ENCODE data around the gene SYT1. TPM values are rescaled to one million over a fixed set of nuclear protein-coding genes. Genes with fewer than 3 reads are reported as not detected.

SYT1 gene
- total RNA-seq, 1 experiment from 2014 or later = 1.3 TPM

- Mint-ChIP-seq H3K27me3 (ENCODE audit: unreplicated experiment) (no peaks in the 10 kb centered on the region), H3K36me3 (ENCODE audit: insufficient read depth, unreplicated experiment) (no peaks in the 10 kb centered on the region), H3K27ac (ENCODE audit: unreplicated experiment) (no peak overlapping the region), H3K9me3 (ENCODE audit: low read depth, unreplicated experiment) (no peaks in the 10 kb centered on the region), H3K4me3 (ENCODE audit: low read depth, unreplicated experiment) (no peak overlapping the region), H3K4me1 (ENCODE audit: low read depth, unreplicated experiment) (peaks cover 30% of the 10 kb centered on the region)
- BruUV-seq (replicated peaks) = no TSS peak
- intact Hi-C loops (cut with micrococcal nuclease; ENCODE audit: unreplicated experiment) = loop anchor here (10.0 kb wide), 3 partner anchors 478 to 1358 kb away; no protein-coding TSS in a partner anchor
- CTCF ChIA-PET = interaction anchor here (2.0 kb wide), 1 partner anchor 331 kb away, joined by 6 read pairs; no protein-coding TSS in a partner anchor
- no peak for DNase-seq
- no peak for TF ChIP-seq CTCF (IDR thresholded peaks at IDR 0.05; ENCODE audit: unreplicated experiment)
These were observed 542.4 kb downstream of the SYT1 start for GRCh38 chr12:79406993-79407392.

DNA sequence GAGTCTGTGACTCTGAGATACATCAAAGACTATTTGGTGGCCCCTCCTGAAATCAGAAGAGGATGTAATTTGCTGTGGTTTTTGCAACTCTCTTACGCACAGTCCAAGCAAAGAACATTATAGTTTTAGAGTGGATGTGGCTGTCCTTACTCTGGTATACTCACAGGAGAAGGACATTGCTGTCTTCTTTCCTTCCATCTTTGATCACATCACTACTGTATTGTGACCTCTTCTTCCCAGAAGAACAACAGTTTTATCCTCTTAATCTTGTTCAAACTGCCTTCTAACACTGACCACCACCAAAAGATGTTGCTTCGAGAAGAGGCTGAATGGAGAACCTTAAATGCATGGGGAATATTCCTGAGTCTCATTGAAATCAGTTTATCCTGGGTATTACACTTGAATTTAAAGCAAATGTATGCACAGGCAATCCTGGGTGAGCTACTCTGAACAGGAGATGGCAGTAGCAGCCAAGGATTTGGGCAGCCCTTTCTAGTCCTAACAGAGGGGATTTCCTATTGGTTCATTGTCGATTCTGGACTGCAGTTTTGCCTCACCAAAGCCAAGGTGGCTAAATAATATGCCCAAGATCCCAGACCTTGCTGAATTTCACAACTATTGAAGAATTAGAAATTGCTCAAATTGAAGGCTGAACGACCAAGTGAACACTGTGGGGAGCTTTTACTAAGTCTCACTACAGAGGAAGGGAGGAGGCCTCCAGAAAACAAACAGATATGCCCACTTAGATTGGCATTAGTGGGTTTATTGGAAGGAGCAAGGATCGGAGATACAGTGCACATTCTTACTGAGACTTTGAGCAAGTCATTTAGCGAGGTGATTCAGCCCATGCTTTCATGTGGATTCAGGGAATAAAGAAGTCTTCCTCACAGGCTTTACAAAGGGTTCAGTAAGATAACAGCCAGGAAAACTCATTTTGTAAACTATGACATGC is 543.4 kb downstream of the SYT1 start:
- intact Hi-C loops (cut with micrococcal nuclease; ENCODE audit: unreplicated experiment) = loop anchor here (1.0 to 10.0 kb wide), 7 partner anchors 139 to 1357 kb away; no protein-coding TSS in a partner anchor
- Mint-ChIP-seq H3K27me3 (ENCODE audit: unreplicated experiment) (no peaks in the 10 kb centered on the region), H3K4me1 (ENCODE audit: low read depth, unreplicated experiment) (peaks cover 30% of the 10 kb centered on the region), H3K27ac (ENCODE audit: unreplicated experiment) (peak overlapping the region; percentile 48), H3K4me3 (ENCODE audit: low read depth, unreplicated experiment) (peak overlapping the region; percentile 29), H3K9me3 (ENCODE audit: low read depth, unreplicated experiment) (no peaks in the 10 kb centered on the region), H3K36me3 (ENCODE audit: insufficient read depth, unreplicated experiment) (no peaks in the 10 kb centered on the region)
- TF ChIP-seq CTCF (IDR thresholded peaks at IDR 0.05; ENCODE audit: unreplicated experiment) = peak; percentile 62
- CTCF ChIA-PET = interaction anchor here (0.6 to 2.0 kb wide), 4 partner anchors 12 to 862 kb away, joined by 3 to 9 read pairs (median 5); no protein-coding TSS in a partner anchor
- no TSS peak for BruUV-seq (replicated peaks)
- peak; percentile 82 for DNase-seq

- intact Hi-C loops (cut with micrococcal nuclease; ENCODE audit: unreplicated experiment) = loop anchor here (1.0 to 10.0 kb wide), 7 partner anchors 139 to 1356 kb away; no protein-coding TSS in a partner anchor
- DNase-seq = no peak
- H3K4me1 Mint-ChIP-seq (ENCODE audit: low read depth, unreplicated experiment) = peaks cover 32% of the 10 kb centered on the region
- BruUV-seq (replicated peaks) = no TSS peak
- no peaks in the 10 kb centered on the region for H3K27me3 Mint-ChIP-seq (ENCODE audit: unreplicated experiment)
- CTCF ChIA-PET = interaction anchor here (1.0 to 2.0 kb wide), 3 partner anchors 139 to 861 kb away, joined by 4 to 9 read pairs (median 6); no protein-coding TSS in a partner anchor
- no peak overlapping the region for H3K4me3 Mint-ChIP-seq (ENCODE audit: low read depth, unreplicated experiment)
- no peaks in the 10 kb centered on the region for H3K36me3 Mint-ChIP-seq (ENCODE audit: insufficient read depth, unreplicated experiment)
- H3K27ac Mint-ChIP-seq (ENCODE audit: unreplicated experiment) = peak overlapping the region; percentile 48
- TF ChIP-seq CTCF (IDR thresholded peaks at IDR 0.05; ENCODE audit: unreplicated experiment) = no peak
- H3K9me3 Mint-ChIP-seq (ENCODE audit: low read depth, unreplicated experiment) = no peaks in the 10 kb centered on the region
These were observed 544.1 kb downstream of the SYT1 start for GRCh38 chr12:79408689-79409088.

GRCh38 chr12:79409562-79409961 is 545.0 kb downstream of the SYT1 start:
- H3K27me3 Mint-ChIP-seq (ENCODE audit: unreplicated experiment) = no peaks in the 10 kb centered on the region
- H3K27ac Mint-ChIP-seq (ENCODE audit: unreplicated experiment) = peak overlapping the region; percentile 3
- no peak for DNase-seq
- no peaks in the 10 kb centered on the region for H3K36me3 Mint-ChIP-seq (ENCODE audit: insufficient read depth, unreplicated experiment)
- no TSS peak for BruUV-seq (replicated peaks)
- CTCF ChIA-PET = interaction anchor here (1.0 kb wide), 1 partner anchor 138 kb away, joined by 4 read pairs; no protein-coding TSS in a partner anchor
- no peak for TF ChIP-seq CTCF (IDR thresholded peaks at IDR 0.05; ENCODE audit: unreplicated experiment)
- no peaks in the 10 kb centered on the region for H3K9me3 Mint-ChIP-seq (ENCODE audit: low read depth, unreplicated experiment)
- H3K4me1 Mint-ChIP-seq (ENCODE audit: low read depth, unreplicated experiment) = peaks cover 40% of the 10 kb centered on the region
- intact Hi-C loops (cut with micrococcal nuclease; ENCODE audit: unreplicated experiment) = loop anchor here (10.0 kb wide), 3 partner anchors 475 to 1355 kb away; no protein-coding TSS in a partner anchor
- no peak overlapping the region for H3K4me3 Mint-ChIP-seq (ENCODE audit: low read depth, unreplicated experiment)

All from Calu3 (cell line).